Astrocyte (in vitro differentiated cells and primary cell): ENCODE data around the gene UNC93B1.

Experiments
- EZH2 ChIP-seq: IDR thresholded peaks from 2 replicates; pipeline ENCODE4 v1.6.1; 2012; ENCODE audit warnings: mild to moderate bottlenecking, low read length, inconsistent platforms; ENCODE audit not compliant: insufficient read depth
- TF ChIP-seq, protein P1 (sequence below): IDR thresholded peaks from 2 replicates; pipeline ENCODE4 v1.5.1; 2011; ENCODE audit warnings: low read depth, mild to moderate bottlenecking, inconsistent platforms, low read length, moderate library complexity; ENCODE audit not compliant: insufficient read depth

DNA sequence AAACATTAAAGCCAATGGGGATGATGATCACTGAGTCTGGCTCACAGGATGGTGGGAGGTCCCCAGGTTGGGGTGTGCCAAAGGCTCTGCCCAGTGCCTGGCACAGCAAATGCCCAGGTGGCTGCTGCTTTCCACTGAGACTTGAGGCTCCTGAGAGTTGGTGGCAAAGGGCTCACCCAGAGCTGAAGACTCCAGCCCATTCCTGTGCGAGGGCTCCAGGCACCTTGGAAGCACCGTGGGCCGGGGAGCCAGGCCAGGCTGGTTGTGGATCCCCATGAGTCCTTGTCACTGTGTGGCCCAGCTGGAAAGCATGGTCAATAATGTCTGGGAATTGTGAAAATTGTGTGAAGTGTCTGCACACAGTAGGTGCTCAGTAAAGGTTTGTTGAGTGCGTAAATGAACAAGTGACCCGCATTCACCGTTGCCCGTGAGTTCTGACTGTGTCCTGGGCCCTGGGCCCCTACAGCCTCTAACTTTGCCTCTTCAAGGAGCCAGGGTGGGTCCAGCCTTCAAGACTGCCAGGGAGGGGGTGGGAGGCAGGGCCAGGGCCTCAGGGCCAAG lies 2.8 kb upstream of the UNC93B1 start:
- TF ChIP-seq, protein P1, sequence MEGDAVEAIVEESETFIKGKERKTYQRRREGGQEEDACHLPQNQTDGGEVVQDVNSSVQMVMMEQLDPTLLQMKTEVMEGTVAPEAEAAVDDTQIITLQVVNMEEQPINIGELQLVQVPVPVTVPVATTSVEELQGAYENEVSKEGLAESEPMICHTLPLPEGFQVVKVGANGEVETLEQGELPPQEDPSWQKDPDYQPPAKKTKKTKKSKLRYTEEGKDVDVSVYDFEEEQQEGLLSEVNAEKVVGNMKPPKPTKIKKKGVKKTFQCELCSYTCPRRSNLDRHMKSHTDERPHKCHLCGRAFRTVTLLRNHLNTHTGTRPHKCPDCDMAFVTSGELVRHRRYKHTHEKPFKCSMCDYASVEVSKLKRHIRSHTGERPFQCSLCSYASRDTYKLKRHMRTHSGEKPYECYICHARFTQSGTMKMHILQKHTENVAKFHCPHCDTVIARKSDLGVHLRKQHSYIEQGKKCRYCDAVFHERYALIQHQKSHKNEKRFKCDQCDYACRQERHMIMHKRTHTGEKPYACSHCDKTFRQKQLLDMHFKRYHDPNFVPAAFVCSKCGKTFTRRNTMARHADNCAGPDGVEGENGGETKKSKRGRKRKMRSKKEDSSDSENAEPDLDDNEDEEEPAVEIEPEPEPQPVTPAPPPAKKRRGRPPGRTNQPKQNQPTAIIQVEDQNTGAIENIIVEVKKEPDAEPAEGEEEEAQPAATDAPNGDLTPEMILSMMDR: no peak
- no peak for TF ChIP-seq EZH2
